HG02852 (cell line): Measurements from ENCODE around the gene ACOD1.
A peak's percentile ranks its signal among the peaks of the same experiment; 100 is the strongest.

Experiments
- ATAC-seq: cut with Tn5 transposase; IDR thresholded peaks from one replicate; pipeline ENCODE4 v1.9.1; 2021; ENCODE audit warnings: mild to moderate bottlenecking, moderate library complexity; ENCODE audit not compliant: unreplicated experiment

ACOD1 gene

DNA sequence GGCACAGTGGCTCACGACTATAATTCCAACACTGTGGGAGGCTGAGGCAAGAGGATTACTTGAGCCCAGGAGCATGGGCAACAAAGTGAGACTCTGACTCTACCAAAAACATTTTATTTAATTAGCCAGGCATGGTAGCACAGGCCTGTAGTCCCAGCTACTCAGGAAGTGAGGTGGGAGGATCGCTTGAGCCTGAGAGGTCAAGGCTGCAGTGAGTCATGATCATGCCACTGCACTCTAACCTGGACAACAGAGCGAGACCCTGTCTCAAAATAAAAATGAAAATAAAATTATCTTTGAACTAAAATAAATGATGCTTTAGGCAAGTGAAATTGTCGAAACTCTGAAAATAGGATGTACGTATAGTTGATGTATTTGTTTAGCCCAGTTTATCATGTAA is 35.4 kb downstream of the ACOD1 start:
- ATAC-seq = no peak

DNA sequence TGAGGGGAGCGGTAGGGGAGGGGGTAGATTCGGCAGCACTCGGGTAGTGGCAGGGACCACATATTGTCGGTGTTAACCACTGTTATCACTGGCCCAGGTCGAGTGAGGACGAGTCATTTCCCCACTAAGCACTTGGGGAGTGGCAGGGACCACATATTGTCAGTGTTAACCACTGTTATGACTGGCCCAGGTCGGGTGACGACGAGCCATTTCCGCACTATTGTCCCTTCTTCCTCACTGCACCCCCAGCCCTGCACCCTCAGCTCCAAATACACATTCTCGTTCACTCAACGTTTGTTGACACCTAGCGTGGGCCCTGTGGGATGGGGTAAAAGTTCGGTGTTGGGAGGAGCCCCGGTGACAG is 43.1 kb downstream of the ACOD1 start:
- ATAC-seq = peak; percentile 57

DNA sequence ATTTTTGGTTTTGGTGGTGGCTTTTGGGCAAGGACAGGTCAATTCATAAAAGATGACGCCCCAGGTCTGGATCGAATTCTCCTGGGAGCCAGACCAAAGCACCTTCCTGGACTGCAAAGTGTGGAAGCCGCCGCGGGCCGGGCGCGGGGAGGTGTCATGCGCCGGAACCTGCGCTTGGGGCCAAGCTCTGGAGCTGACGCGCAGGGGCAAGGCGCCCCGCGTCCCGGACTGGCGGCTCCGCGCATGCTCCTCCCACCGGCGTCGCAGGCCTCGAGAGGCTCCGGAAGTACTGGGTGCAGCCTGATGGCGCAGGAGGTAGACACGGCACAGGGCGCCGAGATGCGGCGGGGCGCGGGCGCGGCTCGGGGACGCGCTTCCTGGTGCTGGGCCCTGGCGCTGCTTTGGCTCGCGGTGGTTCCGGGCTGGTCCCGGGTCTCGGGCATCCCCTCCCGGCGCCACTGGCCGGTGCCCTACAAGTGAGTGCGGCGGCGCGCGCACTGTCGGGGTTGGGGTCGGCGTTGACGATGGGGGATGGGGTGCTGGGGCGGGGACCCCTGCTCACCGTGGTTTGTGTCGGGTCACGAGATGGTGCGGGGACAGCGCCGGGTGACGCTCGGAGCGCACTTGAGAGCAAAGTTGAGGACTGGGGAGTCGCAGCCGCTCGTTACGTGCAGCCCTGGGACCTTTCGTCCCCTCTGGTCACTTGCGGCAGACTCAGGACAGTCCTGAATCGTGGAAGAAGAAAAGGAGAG is 43.7 kb downstream of the ACOD1 start, which contains the start of gene CLN5:
Gene CLN5, plus strand, starts transcription at position 286 of the 752 bp plus-strand sequence. Its CDS starts 18 bp downstream, at position 304.
- peak; percentile 93 for ATAC-seq

DNA sequence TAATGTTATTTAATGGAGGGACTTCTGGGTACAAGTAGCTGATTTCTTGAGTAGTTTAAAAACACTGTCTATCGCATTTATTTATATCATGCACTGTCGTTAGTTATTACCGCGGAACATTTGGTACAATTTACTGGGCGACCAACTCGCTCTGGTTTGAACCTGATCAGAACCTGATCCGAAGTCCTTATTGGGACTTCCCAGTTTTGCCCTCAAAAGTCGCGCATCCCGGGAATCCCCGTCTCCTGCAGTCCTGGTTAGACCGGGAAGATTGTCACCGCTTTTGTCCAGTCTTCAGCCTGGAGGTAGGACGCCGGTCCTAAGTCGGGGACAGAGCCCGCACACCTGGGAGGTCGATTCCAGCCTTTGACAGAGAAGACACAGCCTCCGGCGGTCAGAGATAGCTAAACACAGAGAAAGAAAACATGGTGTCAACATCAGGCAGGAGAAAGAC is 44.3 kb downstream of the ACOD1 start:
- peak; percentile 5 for ATAC-seq

DNA sequence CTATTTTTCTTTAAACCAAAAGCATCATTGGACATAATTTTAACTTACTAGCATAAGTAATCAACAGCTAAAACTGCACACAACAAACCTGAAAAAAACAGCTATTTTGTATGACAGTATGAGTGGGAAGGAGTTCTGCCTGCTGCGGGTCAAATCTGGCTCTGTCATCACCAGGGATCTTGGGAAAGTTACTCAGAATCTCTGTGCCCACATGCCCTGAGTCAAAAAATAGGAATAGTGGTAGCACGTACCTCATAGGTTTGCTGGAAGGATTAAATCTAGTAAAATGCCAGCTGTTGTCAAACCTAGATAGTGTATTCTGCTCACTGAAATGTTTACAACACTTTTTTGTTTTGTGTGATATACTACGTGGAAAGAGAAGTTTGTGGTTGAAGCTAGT is 44.7 kb downstream of the ACOD1 start:
- no peak for ATAC-seq

DNA sequence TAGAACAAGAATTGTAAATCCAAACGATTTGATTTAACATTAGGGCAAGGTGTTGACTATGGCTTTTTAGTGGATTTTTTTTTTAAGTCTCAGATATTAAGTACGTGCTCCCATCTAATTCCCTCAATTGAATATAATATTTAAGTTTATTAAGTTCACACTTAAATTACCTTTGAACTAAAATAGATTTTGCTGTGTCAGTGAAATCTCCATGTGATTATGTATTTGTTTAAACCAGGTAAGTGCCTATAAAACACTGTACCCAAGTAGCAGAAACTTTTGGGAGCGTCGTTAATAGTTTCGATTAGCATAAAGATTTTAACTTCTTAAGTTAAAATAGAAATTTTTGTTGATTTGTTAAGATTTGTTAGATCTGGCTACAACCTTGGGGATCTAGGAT is 45.2 kb downstream of the ACOD1 start:
- ATAC-seq = no peak

DNA sequence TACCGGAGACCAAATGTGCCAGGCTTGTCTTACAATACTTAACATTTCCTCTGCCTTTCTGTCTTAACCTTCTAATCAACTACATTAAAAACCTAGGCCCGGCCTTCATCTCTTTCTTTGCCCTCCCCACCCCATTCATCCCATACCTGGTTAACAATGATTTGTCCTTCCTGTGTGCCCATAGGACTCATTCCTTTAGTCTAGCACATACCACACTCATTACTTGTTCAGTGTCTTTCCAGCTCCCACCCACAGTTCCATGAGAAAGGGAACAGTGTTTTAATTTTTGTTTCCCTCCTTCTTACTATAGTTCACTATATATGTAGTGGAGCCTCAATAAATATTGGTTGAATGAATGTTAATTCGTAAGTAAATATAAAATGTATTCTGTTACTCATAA is 46.0 kb downstream of the ACOD1 start:
- no peak for ATAC-seq

DNA sequence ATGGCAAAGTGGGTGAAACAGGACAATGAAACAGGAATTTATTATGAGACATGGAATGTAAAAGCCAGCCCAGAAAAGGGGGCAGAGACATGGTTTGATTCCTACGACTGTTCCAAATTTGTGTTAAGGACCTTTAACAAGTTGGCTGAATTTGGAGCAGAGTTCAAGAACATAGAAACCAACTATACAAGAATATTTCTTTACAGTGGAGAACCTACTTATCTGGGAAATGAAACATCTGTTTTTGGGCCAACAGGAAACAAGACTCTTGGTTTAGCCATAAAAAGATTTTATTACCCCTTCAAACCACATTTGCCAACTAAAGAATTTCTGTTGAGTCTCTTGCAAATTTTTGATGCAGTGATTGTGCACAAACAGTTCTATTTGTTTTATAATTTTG is 52.2 kb downstream of the ACOD1 start:
- ATAC-seq = no peak

DNA sequence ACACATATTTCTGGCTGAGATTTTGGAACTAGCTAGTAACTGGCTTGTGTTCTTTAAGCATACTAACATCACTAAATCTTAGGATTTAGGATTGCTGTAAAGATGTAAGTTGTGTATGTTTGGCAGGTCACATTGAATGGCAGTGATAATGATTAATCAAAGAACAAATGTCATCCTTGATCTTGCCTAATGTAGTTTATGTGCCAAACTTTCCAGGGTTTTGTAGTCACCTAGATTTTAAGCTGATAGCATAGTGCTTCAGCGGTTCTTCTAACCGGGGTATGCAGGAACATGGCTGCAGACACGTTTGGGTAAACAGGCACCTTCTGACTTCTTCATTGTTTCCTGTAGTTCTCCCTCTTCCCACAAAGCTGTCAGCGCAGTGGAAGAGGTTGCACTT is 53.2 kb downstream of the ACOD1 start:
- no peak for ATAC-seq

DNA sequence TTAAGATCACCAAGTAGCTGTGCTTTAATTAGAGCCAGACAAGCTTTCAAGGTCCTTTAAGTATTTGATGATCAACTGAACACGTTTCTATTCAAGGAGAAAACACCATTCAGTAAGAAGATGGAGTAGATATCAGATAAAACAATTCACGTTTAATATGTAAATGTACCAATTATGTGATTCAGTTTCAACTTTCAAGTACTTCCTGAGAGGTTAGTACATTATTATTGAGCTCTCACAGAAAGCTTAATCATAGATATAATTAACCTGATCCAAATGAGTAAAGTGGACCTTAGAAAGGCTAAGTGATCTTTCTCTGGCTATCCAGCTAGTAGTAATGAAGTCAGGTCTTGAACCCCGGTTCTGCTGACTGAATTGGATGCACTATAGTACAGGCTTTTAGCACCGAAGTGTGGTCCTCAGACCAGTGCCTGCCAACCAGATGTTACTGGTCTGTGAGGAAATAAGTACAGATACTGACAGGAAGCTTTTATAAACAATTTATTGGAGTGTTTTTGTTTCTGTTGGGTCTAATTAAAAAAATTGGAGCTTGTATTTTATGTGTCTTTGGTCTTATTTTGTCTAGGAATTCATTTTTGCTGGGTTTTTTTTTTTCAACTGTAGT is 53.8 kb downstream of the ACOD1 start:
- no peak for ATAC-seq

DNA sequence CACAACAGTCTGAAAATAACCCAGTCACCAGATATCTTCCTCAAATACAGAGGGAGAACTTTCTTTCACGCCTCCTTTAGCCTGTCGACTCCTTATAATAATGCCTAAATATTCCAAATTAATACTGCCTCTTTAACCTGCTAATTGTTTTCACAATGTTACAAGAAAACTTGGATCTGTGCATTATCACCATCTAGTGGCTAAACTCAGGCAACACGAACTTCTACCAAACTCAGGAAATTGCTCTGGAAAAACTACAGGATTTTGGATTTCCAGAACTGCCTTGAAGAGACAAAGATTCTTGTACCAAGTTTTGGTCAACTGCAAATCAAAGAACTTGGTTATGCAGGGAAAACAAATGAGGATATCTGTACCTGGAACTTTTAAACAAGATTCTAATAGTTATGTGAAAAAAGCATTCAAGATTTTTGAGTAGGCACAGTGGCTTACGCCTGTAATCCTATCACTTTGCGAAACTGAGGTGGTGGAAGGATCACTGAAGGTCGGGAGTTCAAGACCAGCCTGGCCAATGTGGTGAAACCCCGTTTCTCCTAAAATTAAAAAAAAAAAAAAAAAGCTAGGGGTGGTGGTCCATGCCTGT is 54.4 kb downstream of the ACOD1 start:
- no peak for ATAC-seq
